ENCODE data around the gene RAC2.
"Not testable (repeated sequence)": the region's sequence is repeated elsewhere in the genome, so short reads cannot be mapped to it uniquely, and the experiment has no call there.

The RAC2 gene

DNA sequence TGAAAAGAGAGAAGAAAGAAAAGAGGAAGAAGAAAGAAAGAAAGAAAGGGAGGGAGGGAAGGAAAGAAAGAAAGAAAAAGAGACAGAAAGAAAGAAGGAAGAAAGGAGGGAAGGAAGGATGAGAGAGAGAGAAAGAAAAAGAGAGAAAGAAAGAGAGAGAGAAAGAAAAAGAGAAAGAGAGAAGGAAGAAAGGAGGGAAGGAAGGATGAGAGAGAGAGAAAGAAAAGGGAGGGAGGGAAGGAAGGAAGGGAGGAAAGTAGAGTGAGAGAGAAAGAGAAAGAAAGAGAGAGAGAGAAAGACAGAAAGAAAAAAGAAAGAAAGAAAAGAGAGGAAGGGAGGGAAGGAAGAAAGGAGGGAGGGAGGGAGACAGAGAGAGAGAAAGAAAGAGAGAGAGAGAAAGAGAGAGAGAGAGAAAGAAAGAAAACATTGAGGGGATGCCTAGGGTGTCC, 11.5 kb upstream of the RAC2 start:
- H3K4me3 ChIP-seq (ENCODE audit: low read length): no peak overlapping the region
- peaks cover 4% of the 10 kb centered on the region; the same call in 1 of the 2 replicates for H3K27me3 ChIP-seq (ENCODE audit: control insufficient read depth, insufficient read depth, low read length)
- H3K9me3 ChIP-seq (ENCODE audit: control insufficient read depth, insufficient read depth, low read length): no peaks in the 10 kb centered on the region
- H3K27ac ChIP-seq (ENCODE audit: low read length): no peak overlapping the region
- no peaks in the 10 kb centered on the region for H3K36me3 ChIP-seq (ENCODE audit: control insufficient read depth, insufficient read depth, low read length)
- peaks cover 1% of the 10 kb centered on the region; the same call in 1 of the 2 replicates for H3K4me1 ChIP-seq (ENCODE audit: control insufficient read depth, insufficient read depth, low read length)
- no peak for DNase-seq (ENCODE audit: low read depth, low spot score)

DNA sequence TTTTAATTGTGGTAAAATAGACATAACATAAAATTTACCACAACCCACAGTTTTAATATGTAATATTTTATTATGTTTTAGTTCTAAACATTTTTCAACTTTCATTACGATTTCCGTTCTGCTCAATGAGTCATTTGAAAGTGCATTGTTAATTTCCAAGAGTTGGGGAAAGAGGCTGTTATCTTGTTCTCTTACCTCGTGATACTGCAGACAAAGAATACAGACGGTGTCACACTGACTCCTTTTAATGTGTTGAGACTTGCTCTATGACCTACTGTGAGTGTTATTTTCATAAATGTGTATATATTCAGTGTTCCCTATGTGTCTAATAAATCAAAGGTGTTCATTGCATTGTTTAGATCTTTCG, 10.8 kb upstream of the RAC2 start:
- no peak for DNase-seq (ENCODE audit: low read depth, low spot score)
- Histone ChIP-seq H3K4me1 (ENCODE audit: control insufficient read depth, insufficient read depth, low read length) (peaks cover 1% of the 10 kb centered on the region; the same call in 1 of the 2 replicates), H3K4me3 (ENCODE audit: low read length) (no peak overlapping the region), H3K36me3 (ENCODE audit: control insufficient read depth, insufficient read depth, low read length) (no peaks in the 10 kb centered on the region), H3K27me3 (ENCODE audit: control insufficient read depth, insufficient read depth, low read length) (no peaks in the 10 kb centered on the region), H3K27ac (ENCODE audit: low read length) (no peak overlapping the region), H3K9me3 (ENCODE audit: control insufficient read depth, insufficient read depth, low read length) (no peaks in the 10 kb centered on the region)
- WGBS (ENCODE audit: insufficient coverage, insufficient read length): no CpG with 5 or more reads among the region's 5 CpGs

DNA sequence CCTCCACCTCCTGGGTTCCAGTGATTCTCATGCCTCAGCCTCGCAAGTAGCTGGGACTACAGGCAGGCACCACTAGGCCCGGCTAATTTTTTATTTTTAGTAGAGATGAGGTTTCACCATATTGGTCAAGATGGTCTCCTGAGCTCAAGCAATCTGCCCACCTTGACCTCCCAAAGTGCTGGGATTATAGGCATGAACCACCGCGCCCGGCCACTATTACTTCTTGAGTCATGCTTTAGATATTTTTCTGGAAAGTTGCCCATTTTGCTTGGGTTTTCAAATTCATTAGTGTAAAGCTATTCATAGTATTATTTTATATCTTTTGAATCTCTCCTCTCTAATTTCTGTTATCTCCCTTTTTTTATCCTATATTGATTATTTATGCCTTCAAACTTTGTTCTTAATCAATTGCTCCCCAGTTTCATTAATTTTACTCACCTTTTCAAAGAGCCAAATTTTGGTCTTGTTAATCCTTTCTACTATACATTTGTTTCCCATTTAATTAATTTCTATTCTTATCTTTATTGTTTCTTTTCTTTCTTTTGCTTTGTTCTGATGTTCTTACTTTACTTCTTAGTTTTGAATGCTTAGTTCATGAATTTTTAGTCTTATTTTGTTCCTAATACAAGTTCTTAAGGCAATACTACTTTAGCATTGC, 10.3 kb upstream of the RAC2 start:
- peaks cover 1% of the 10 kb centered on the region; the same call in 1 of the 2 replicates for H3K4me1 ChIP-seq (ENCODE audit: control insufficient read depth, insufficient read depth, low read length)
- H3K27ac ChIP-seq (ENCODE audit: low read length): no peak overlapping the region
- no peak for DNase-seq (ENCODE audit: low read depth, low spot score)
- no CpG with 5 or more reads among the region's 5 CpGs for WGBS (ENCODE audit: insufficient coverage, insufficient read length)
- H3K36me3 ChIP-seq (ENCODE audit: control insufficient read depth, insufficient read depth, low read length): no peaks in the 10 kb centered on the region
- H3K9me3 ChIP-seq (ENCODE audit: control insufficient read depth, insufficient read depth, low read length): no peaks in the 10 kb centered on the region
- no peak overlapping the region for H3K4me3 ChIP-seq (ENCODE audit: low read length)
- H3K27me3 ChIP-seq (ENCODE audit: control insufficient read depth, insufficient read depth, low read length): no peaks in the 10 kb centered on the region

DNA sequence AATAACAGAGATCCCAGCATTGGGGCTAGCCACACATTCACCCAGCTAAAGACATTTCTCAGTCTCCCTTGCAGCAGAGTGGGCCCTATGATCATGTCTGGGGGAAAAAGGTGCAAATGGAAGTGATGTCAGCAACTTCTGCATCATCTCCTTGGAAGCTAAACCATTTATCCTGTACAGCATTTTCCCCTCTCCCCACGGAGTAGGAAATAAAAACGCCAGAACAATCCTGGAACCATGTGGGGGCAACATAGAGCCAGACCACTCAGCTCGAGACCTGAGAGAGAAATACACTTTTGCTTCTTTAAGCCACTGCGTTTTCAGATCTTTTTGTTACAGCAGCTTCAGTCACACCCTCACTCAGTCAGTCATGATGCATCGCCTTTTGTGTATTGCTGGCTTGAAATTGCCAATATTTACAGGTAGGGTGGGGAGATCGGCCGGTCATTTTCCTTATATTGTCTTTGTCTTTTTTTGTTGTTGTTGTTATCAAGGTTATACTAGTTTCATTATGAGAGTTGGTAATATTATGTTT, 9.1 kb upstream of the RAC2 start:
- no peaks in the 10 kb centered on the region for H3K36me3 ChIP-seq (ENCODE audit: control insufficient read depth, insufficient read depth, low read length)
- no peak overlapping the region for H3K27ac ChIP-seq (ENCODE audit: low read length)
- no peaks in the 10 kb centered on the region for H3K9me3 ChIP-seq (ENCODE audit: control insufficient read depth, insufficient read depth, low read length)
- no peak for DNase-seq (ENCODE audit: low read depth, low spot score)
- no peaks in the 10 kb centered on the region for H3K27me3 ChIP-seq (ENCODE audit: control insufficient read depth, insufficient read depth, low read length)
- no peaks in the 10 kb centered on the region for H3K4me1 ChIP-seq (ENCODE audit: control insufficient read depth, insufficient read depth, low read length)
- no CpG with 5 or more reads among the region's 7 CpGs for WGBS (ENCODE audit: insufficient coverage, insufficient read length)
- H3K4me3 ChIP-seq (ENCODE audit: low read length): no peak overlapping the region

DNA sequence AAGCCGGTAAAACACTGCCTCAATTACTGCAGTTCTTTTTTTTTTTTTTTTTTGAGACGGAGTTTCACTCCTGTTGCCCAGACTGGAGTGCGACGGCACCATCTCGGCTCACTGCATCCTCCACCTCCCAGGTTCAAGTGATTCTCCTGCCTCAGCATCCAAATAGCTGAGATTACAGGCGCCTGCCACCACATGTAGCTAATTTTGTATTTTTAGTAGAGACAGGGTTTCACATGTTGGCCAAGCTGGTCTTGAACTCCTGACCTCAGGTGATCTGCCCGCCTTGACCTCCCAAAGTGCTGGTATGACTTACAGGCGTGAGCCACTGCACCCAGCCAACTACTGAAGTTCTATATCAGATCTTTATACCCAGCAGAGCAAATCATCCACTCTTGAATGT, 7.8 kb upstream of the RAC2 start:
- WGBS (ENCODE audit: insufficient coverage, insufficient read length): no CpG with 5 or more reads among the region's 8 CpGs
- not testable (repeated sequence) for H3K27me3 ChIP-seq (ENCODE audit: control insufficient read depth, insufficient read depth, low read length); DNase-seq (ENCODE audit: low read depth, low spot score); H3K27ac ChIP-seq (ENCODE audit: low read length); H3K4me1 ChIP-seq (ENCODE audit: control insufficient read depth, insufficient read depth, low read length); H3K9me3 ChIP-seq (ENCODE audit: control insufficient read depth, insufficient read depth, low read length); H3K36me3 ChIP-seq (ENCODE audit: control insufficient read depth, insufficient read depth, low read length); H3K4me3 ChIP-seq (ENCODE audit: low read length)

DNA sequence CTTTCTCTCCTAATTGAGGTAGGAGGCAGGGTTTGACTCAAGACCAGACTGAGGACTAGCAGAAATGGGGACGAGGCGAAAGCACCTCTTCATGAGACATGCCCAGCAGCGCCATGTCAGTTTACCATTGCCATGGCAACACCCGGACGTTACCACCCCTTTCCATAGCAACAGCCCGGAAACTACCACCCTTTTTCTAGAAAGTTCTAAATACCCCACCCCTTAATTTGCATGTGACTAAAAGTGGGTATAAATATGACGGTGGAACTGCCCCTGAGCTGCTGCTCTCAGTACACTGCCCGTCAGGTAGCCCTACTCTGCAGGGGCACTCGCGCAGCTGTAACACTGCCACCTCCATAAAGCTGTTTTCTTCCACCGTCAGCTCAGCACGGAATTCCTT, 5.9 kb upstream of the RAC2 start:
- H3K9me3 ChIP-seq (ENCODE audit: control insufficient read depth, insufficient read depth, low read length): no peaks in the 10 kb centered on the region
- H3K36me3 ChIP-seq (ENCODE audit: control insufficient read depth, insufficient read depth, low read length): no peaks in the 10 kb centered on the region
- H3K27ac ChIP-seq (ENCODE audit: low read length): no peak overlapping the region
- no peak for DNase-seq (ENCODE audit: low read depth, low spot score)
- no peaks in the 10 kb centered on the region for H3K4me1 ChIP-seq (ENCODE audit: control insufficient read depth, insufficient read depth, low read length)
- no peak overlapping the region for H3K4me3 ChIP-seq (ENCODE audit: low read length)
- no CpG with 5 or more reads among the region's 12 CpGs for whole genome bisulfite sequencing (ENCODE audit: insufficient coverage, insufficient read length)
- H3K27me3 ChIP-seq (ENCODE audit: control insufficient read depth, insufficient read depth, low read length): no peaks in the 10 kb centered on the region

DNA sequence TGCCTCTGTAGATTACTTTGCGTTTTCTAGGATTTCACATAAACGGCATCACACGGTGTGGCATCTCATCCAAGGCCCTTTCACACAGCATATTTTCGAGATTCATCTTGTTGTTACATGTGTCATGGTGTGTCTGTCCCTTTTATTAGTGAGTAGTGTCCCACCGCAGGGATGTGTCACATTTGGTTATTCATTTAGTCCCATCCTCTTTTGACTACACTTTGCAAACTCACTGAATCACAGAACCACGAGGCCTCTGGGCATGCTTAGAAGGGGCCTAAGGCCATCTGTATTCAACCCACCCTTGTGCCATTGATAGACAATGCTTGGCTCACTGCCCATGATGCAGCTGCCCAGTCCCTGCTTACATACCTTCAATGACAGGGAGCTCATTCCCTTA, 4.2 kb upstream of the RAC2 start:
- no peak for DNase-seq (ENCODE audit: low read depth, low spot score)
- H3K4me3 ChIP-seq (ENCODE audit: low read length): no peak overlapping the region
- peaks cover 4% of the 10 kb centered on the region; the same call in 1 of the 2 replicates for H3K4me1 ChIP-seq (ENCODE audit: control insufficient read depth, insufficient read depth, low read length)
- H3K36me3 ChIP-seq (ENCODE audit: control insufficient read depth, insufficient read depth, low read length): no peaks in the 10 kb centered on the region
- WGBS (ENCODE audit: insufficient coverage, insufficient read length): no CpG with 5 or more reads among the region's 6 CpGs
- no peak overlapping the region for H3K27ac ChIP-seq (ENCODE audit: low read length)
- no peaks in the 10 kb centered on the region for H3K9me3 ChIP-seq (ENCODE audit: control insufficient read depth, insufficient read depth, low read length)
- H3K27me3 ChIP-seq (ENCODE audit: control insufficient read depth, insufficient read depth, low read length): no peaks in the 10 kb centered on the region

DNA sequence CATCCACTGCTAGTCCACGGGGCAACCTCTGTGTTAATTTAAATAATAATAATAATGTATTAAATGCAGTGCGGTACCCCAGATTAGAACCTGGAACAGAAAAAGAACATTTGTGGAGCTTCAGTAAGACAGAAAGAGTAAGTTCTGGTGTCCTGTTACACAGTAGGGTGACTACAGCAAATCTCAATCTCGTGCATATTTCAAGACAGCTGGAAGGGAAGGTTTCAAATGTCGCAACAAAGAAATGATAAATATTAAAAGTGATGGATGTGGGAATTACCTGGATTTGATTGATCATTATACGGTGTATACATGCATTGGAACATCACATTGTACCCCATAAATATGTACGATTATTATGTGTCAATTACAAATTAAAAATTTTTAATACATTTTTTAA, 1.7 kb upstream of the RAC2 start:
- DNase-seq (ENCODE audit: low read depth, low spot score): no peak
- WGBS (ENCODE audit: insufficient coverage, insufficient read length): no CpG with 5 or more reads among the region's 6 CpGs
- no peaks in the 10 kb centered on the region for H3K9me3 ChIP-seq (ENCODE audit: control insufficient read depth, insufficient read depth, low read length)
- H3K27ac ChIP-seq (ENCODE audit: low read length): no peak overlapping the region
- no peak overlapping the region for H3K4me3 ChIP-seq (ENCODE audit: low read length)
- H3K36me3 ChIP-seq (ENCODE audit: control insufficient read depth, insufficient read depth, low read length): no peaks in the 10 kb centered on the region
- H3K4me1 ChIP-seq (ENCODE audit: control insufficient read depth, insufficient read depth, low read length): peaks cover 4% of the 10 kb centered on the region; the same call in 1 of the 2 replicates
- no peaks in the 10 kb centered on the region for H3K27me3 ChIP-seq (ENCODE audit: control insufficient read depth, insufficient read depth, low read length)

DNA sequence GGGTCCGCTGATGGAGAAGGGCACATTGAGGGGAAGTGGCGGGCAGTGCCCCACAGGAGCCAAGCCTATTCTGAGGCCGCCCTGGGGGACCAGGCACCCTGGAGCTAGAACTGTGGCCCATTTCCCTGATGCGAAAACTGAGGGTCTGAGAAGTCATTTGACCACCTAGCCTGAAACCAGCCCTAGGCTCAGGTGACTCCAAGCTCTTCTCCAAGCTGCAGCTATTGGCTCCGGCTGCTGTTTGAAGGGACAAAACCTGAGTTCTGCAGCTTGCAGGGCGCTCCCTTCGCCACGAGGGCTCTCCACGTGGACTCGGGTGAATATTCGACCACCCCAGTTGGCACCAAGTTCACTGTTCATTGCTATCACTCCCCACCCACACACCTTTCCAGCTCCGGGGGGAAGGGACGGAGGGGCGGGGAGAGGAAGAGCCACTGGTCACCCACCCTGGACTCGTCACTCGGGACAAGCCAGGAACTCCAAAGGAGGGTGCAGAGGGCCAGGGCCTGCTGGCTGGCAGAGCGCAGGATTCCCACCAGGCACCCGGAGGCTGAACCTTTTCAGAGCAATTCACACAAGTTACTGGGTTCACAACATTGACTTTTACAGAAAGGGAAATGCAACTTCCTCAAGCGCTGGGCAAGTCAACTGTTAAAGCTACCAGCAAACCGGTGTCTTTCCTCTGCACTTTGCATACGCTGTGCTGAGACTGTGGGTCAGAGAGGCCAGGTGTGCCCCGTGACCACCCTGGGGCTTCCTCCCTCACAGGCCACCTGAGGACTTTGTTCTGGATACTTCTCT, 1.1 kb upstream of the RAC2 start:
- no peaks in the 10 kb centered on the region for H3K27me3 ChIP-seq (ENCODE audit: control insufficient read depth, insufficient read depth, low read length)
- no CpG with 5 or more reads among the region's 22 CpGs for WGBS (ENCODE audit: insufficient coverage, insufficient read length)
- no peaks in the 10 kb centered on the region for H3K36me3 ChIP-seq (ENCODE audit: control insufficient read depth, insufficient read depth, low read length)
- H3K9me3 ChIP-seq (ENCODE audit: control insufficient read depth, insufficient read depth, low read length): no peaks in the 10 kb centered on the region
- no peak overlapping the region for H3K27ac ChIP-seq (ENCODE audit: low read length)
- H3K4me3 ChIP-seq (ENCODE audit: low read length): no peak overlapping the region
- peaks cover 4% of the 10 kb centered on the region; the same call in 1 of the 2 replicates for H3K4me1 ChIP-seq (ENCODE audit: control insufficient read depth, insufficient read depth, low read length)
- no peak for DNase-seq (ENCODE audit: low read depth, low spot score)

DNA sequence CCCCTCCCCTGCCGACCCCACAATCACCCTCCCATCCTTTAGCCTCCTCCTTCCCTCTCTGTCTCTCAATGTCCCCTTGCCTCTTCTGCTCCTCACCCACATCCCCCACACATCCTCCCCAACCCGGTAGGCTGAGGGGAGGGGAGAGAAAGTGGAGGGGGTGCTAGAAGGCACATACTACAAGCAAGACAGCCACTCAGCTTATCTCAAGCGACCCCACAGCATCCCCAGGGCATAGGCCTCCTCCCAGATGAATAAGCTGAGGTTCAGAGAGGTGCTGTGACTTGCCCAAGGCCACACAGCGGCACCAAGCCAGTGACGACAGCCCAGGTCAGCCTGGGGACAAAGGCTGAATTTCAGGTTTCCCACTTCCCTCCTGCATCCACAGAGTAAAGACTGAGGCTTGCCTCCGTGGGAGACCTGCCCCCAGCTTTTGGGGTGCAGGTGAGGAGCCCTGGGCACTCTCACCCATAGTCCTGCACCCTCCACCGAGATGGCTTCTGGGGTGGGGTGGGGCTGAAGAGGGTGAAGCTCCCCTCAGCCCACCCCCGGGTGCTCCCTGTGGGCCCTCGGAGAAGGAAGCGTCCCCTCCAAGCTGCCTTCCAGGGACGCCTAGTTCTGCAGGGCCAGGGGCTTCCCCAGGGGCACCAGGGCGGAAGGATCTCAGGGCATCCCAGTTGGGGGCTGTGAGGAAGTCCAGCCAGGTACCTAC, 511 bp downstream of the RAC2 start:
- Histone ChIP-seq H3K4me3 (ENCODE audit: low read length) (no peak overlapping the region), H3K27ac (ENCODE audit: low read length) (no peak overlapping the region), H3K27me3 (ENCODE audit: control insufficient read depth, insufficient read depth, low read length) (no peaks in the 10 kb centered on the region), H3K9me3 (ENCODE audit: control insufficient read depth, insufficient read depth, low read length) (no peaks in the 10 kb centered on the region), H3K36me3 (ENCODE audit: control insufficient read depth, insufficient read depth, low read length) (no peaks in the 10 kb centered on the region), H3K4me1 (ENCODE audit: control insufficient read depth, insufficient read depth, low read length) (peaks cover 4% of the 10 kb centered on the region; the same call in 1 of the 2 replicates)
- no peak for DNase-seq (ENCODE audit: low read depth, low spot score)
- no CpG with 5 or more reads among the region's 12 CpGs for WGBS (ENCODE audit: insufficient coverage, insufficient read length)

All from iPS DF 6.9 (cell line).